Endothelial cell of umbilical vein (primary cell): ENCODE results near the gene PRELID3B. TPM values are rescaled to one million over a fixed set of nuclear protein-coding genes. Genes with fewer than 3 reads are reported as not detected.

ENCODE experiments used
- BruUV-seq: library from RNA; stranded (reverse); fragments of 400-500 nt; replicated peaks from 2 replicates; lab custom pipeline; 2021; lab: Mats Ljungman, UMichigan
- CTCF ChIA-PET: fragments of 300-600, 350-600 bp; sonication (Branson Sonifier 250); formaldehyde crosslinking; loops from one replicate; lab custom pipeline; 2021; ENCODE audit warnings: antibody characterized with exemption, inconsistent platforms; lab: Charles Lee
- POLR2A ChIA-PET: fragments of 300-600, 350-600 bp; sonication (Branson Sonifier 250); formaldehyde crosslinking; loops from one replicate; lab custom pipeline; 2021; ENCODE audit warnings: antibody characterized with exemption, inconsistent platforms; lab: Charles Lee
- DNase-seq: peaks from one replicate; pipeline ENCODE4 v3.0.0-alpha.2; 2011; ENCODE audit warnings: low read depth, low spot score
- FAIRE-seq: peaks from 2 replicates; lab custom pipeline; 2011; peaks lifted over from hg19 to GRCh38; lab: Jason Lieb, UNC
- H2AFZ ChIP-seq: 2 replicates; pipeline ENCODE4 v1.6.0; 2012; ENCODE audit warnings: low read depth, low read length, control low read depth, inconsistent platforms
- H3K27ac ChIP-seq: 2 replicates; pipeline ENCODE4 v1.5.1; 2011; ENCODE audit warnings: low read depth, mild to moderate bottlenecking, control low read depth, low read length, moderate library complexity; ENCODE audit not compliant: insufficient read depth
- H3K27me3 ChIP-seq, 2 experiments: 2 replicates each; pipeline versions ENCODE4 v1.6.0 to v1.6.1; 2011; ENCODE audit warnings: low read length in 2 of 2, mixed read lengths in 1 of 2; ENCODE audit not compliant: control insufficient read depth in 2 of 2, insufficient read depth in 2 of 2
- H3K36me3 ChIP-seq, 2 experiments: 2 replicates in 1 of 2; 3 replicates in 1 of 2; pipeline ENCODE4 v1.5.1; 2011; ENCODE audit warnings: low read length in 2 of 2, mild to moderate bottlenecking in 1 of 2, moderate library complexity in 1 of 2; ENCODE audit not compliant: control insufficient read depth in 2 of 2, insufficient read depth in 2 of 2; ENCODE audit errors: extremely low read depth in 1 of 2
- H3K4me1 ChIP-seq: 3 replicates; pipeline ENCODE4 v1.5.1; 2011; ENCODE audit warnings: mild to moderate bottlenecking, low read length; ENCODE audit not compliant: control insufficient read depth, insufficient read depth; ENCODE audit errors: extremely low read depth
- H3K4me2 ChIP-seq: 2 replicates; pipeline ENCODE4 v1.6.1; 2011; ENCODE audit warnings: low read length, control low read depth, mixed read lengths; ENCODE audit not compliant: insufficient read depth
- H3K4me3 ChIP-seq, 3 experiments: fragments of 200-600 bp in 1 of 3; sonication (generic), shearing (Covaris generic) in 1 of 3; replicated peaks in 1 of 3; 2 replicates each; pipeline ENCODE4 v1.5.1; 2011 to 2016; ENCODE audit warnings: control low read depth in 3 of 3, low read length in 3 of 3, mild to moderate bottlenecking in 2 of 3, inconsistent platforms in 1 of 3, low read depth in 1 of 3, moderate library complexity in 1 of 3; ENCODE audit not compliant: insufficient read depth in 1 of 3
- H3K79me2 ChIP-seq: 2 replicates; pipeline ENCODE4 v1.6.0; 2012; ENCODE audit warnings: low read length, inconsistent platforms; ENCODE audit not compliant: control insufficient read depth, insufficient read depth
- H3K9ac ChIP-seq: replicated peaks from 2 replicates; pipeline ENCODE3; 2011; ENCODE audit warnings: low read length, control low read depth; ENCODE audit not compliant: insufficient read depth; ENCODE audit errors: extremely low read depth
- H3K9me1 ChIP-seq: replicated peaks from 3 replicates; pipeline ENCODE4 v1.6.0; 2011; ENCODE audit warnings: mild to moderate bottlenecking, low read length; ENCODE audit not compliant: control insufficient read depth, insufficient read depth; ENCODE audit errors: extremely low read depth
- H3K9me3 ChIP-seq: replicated peaks from 2 replicates; pipeline ENCODE4 v1.5.1; 2012; ENCODE audit warnings: low read length, inconsistent platforms; ENCODE audit not compliant: control insufficient read depth, insufficient read depth
- H4K20me1 ChIP-seq: replicated peaks from 2 replicates; pipeline ENCODE3; 2011; ENCODE audit warnings: mild to moderate bottlenecking, low read length; ENCODE audit not compliant: control insufficient read depth, insufficient read depth; ENCODE audit errors: extremely low read depth
- POLR2AphosphoS5 ChIP-seq: IDR thresholded peaks from 2 replicates; pipeline ENCODE4 v1.6.1; 2012; ENCODE audit warnings: low read depth, mild to moderate bottlenecking, control low read depth, low read length, moderate library complexity; ENCODE audit not compliant: insufficient read depth
- dilution Hi-C: fragments of 300-500 bp; cut with MboI; formaldehyde crosslinking; loops from one replicate; pipeline ENCODE4 v1.15.0; 2019; ENCODE audit warnings: low sequenced_read_pairs; ENCODE audit not compliant: extremely low pct_ligation_motif_present
- intact Hi-C: fragments of 100-400 bp; cut with micrococcal nuclease; formaldehyde crosslinking; loops from one replicate; pipeline ENCODE4 v1.10.0; 2022
- polyA plus RNA-seq, 4 experiments: library from polyadenylated mRNA; depleted of rRNA in 3 of 4; stranded (reverse) in 3 of 4; unstranded in 1 of 4; fragments of >200 nt; gene quantifications; 2 replicates each; pipeline versions ENCODE4 v1.2.1 to v1.2.3, GENCODE V29; 2011 to 2012; ENCODE audit warnings: missing spikeins in 1 of 4
- total RNA-seq: library from RNA; stranded (reverse); gene quantifications from 2 replicates; pipeline ENCODE4 v1.2.3, GENCODE V29; 2021
- TF ChIP-seq, protein P1 (sequence below), 2 donors: IDR thresholded peaks; 1 replicate in 1 of 2; 2 replicates in 1 of 2; pipeline ENCODE4 v1.5.1; 2011; ENCODE audit warnings: low read length in 2 of 2, mild to moderate bottlenecking in 2 of 2, moderate library complexity in 2 of 2, control low read depth in 1 of 2, inconsistent platforms in 1 of 2, low read depth in 1 of 2; ENCODE audit not compliant: insufficient read depth in 1 of 2; ENCODE audit errors: extremely low read depth in 1 of 2

PRELID3B gene
- total and polyA plus RNA-seq, 2 donors (not counting 3 experiments of a cell fraction or from before 2014, with no cell fraction given): 14.9 to 57.2 TPM

DNA sequence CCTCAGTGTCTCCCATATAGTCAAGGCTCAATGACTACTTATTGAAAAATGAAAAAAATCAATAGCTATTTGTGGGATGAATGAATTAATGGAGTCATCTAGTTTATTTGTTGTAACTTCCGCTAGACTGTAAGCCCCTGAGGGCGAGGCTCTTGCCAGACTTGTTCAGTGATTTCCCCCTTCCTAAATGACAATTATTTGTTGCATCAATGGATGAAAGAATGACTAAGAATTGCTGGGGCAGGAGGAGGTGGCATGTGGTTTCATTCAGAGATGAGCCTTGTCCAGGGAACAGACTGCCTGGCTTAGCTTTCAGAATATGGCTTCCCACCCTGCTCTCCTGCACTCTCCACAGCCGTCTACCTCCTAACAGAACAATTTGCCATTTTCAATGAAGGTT is 1.1 kb upstream of the PRELID3B start:
- ChIA-PET CTCF (interaction anchor here (1.0 to 1.4 kb wide), 2 partner anchors 11 to 12 kb away, joined by 3 read pairs; partner anchors contain the start of gene ATP5F1E), POLR2A (interaction anchor here (0.8 kb wide), 1 partner anchor 20 kb away, joined by 3 read pairs; no protein-coding TSS in a partner anchor)
- FAIRE-seq (no peak), DNase-seq (no peak)
- H4K20me1 ChIP-seq: no peaks in the 10 kb centered on the region
- no peak overlapping the region for H3K4me3 ChIP-seq
- H3K27me3 ChIP-seq: peaks cover 0 to 5% of the 10 kb centered on the region in 2 experiments
- H3K9me3 ChIP-seq: no peaks in the 10 kb centered on the region
- H3K79me2 ChIP-seq: peaks cover 37% of the 10 kb centered on the region
- H3K4me1 ChIP-seq: peaks cover 8% of the 10 kb centered on the region
- intact Hi-C loops (loop anchor here (2.0 kb wide), 1 partner anchor 63 kb away; the partner anchor contains the start of gene NELFCD), dilution Hi-C loops (no loop called here)
- no peak for TF ChIP-seq POLR2AphosphoS5
- TF ChIP-seq, protein P1, sequence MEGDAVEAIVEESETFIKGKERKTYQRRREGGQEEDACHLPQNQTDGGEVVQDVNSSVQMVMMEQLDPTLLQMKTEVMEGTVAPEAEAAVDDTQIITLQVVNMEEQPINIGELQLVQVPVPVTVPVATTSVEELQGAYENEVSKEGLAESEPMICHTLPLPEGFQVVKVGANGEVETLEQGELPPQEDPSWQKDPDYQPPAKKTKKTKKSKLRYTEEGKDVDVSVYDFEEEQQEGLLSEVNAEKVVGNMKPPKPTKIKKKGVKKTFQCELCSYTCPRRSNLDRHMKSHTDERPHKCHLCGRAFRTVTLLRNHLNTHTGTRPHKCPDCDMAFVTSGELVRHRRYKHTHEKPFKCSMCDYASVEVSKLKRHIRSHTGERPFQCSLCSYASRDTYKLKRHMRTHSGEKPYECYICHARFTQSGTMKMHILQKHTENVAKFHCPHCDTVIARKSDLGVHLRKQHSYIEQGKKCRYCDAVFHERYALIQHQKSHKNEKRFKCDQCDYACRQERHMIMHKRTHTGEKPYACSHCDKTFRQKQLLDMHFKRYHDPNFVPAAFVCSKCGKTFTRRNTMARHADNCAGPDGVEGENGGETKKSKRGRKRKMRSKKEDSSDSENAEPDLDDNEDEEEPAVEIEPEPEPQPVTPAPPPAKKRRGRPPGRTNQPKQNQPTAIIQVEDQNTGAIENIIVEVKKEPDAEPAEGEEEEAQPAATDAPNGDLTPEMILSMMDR (IDR thresholded peaks at IDR 0.05; ENCODE audit: extremely low read depth in 1 of 2, insufficient read depth in 1 of 2, low read depth in 1 of 2, low read length in 2 of 2): no peak
- no peak overlapping the region for H3K9ac ChIP-seq
- H2AFZ ChIP-seq: no peak overlapping the region
- H3K27ac ChIP-seq: no peak overlapping the region
- no TSS peak for BruUV-seq
- H3K36me3 ChIP-seq: no peaks in the 10 kb centered on the region
- H3K4me2 ChIP-seq: no peak overlapping the region
- H3K9me1 ChIP-seq: no peaks in the 10 kb centered on the region
